RPMI8226 (cell line): ENCODE data around the gene SASH1.

Experiments used
- DNase-seq: peaks from one replicate; pipeline ENCODE4 v3.0.0-alpha.2; 2015

The SASH1 gene

GRCh38 chr6:148407372-148407771, 64.7 kb downstream of the SASH1 start:
- DNase-seq, result no peak

GRCh38 chr6:148413321-148414091, 70.9 kb downstream of the SASH1 start:
- no peak for DNase-seq

- no peak for DNase-seq
Measured at GRCh38 chr6:148414092-148414489, 71.5 kb downstream of the SASH1 start.

GRCh38 chr6:148414836-148415235, 72.2 kb downstream of the SASH1 start:
- no peak for DNase-seq

- DNase-seq, result no peak
Measured at GRCh38 chr6:148415511-148416260, 73.0 kb downstream of the SASH1 start.

GRCh38 chr6:148416330-148416965, 73.8 kb downstream of the SASH1 start:
- no peak for DNase-seq

GRCh38 chr6:148417045-148417444, 74.4 kb downstream of the SASH1 start:
- no peak for DNase-seq

- DNase-seq, result no peak
Measured at GRCh38 chr6:148419430-148419829, 76.8 kb downstream of the SASH1 start.

GRCh38 chr6:148422085-148422484, 79.4 kb downstream of the SASH1 start:
- DNase-seq, result no peak

GRCh38 chr6:148423133-148423532, 80.5 kb downstream of the SASH1 start:
- no peak for DNase-seq

- no peak for DNase-seq
Measured at GRCh38 chr6:148423601-148424270, 81.1 kb downstream of the SASH1 start.

- DNase-seq, result no peak
Measured at GRCh38 chr6:148425443-148425842, 82.8 kb downstream of the SASH1 start.

GRCh38 chr6:148426317-148426977, 83.8 kb downstream of the SASH1 start:
- DNase-seq, result no peak

GRCh38 chr6:148427333-148427732, 84.7 kb downstream of the SASH1 start:
- no peak for DNase-seq

GRCh38 chr6:148429423-148429822, 86.8 kb downstream of the SASH1 start:
- no peak for DNase-seq

GRCh38 chr6:148430897-148431296, 88.3 kb downstream of the SASH1 start:
- no peak for DNase-seq

- no peak for DNase-seq
Measured at GRCh38 chr6:148431413-148431812, 88.8 kb downstream of the SASH1 start.

- no peak for DNase-seq
Measured at GRCh38 chr6:148431840-148432239, 89.2 kb downstream of the SASH1 start.

GRCh38 chr6:148432462-148433195, 90.0 kb downstream of the SASH1 start:
- peak; percentile 6 for DNase-seq

- DNase-seq, result no peak
Measured at GRCh38 chr6:148435386-148435785, 92.7 kb downstream of the SASH1 start.

GRCh38 chr6:148436466-148436865, 93.8 kb downstream of the SASH1 start:
- no peak for DNase-seq

- no peak for DNase-seq
Measured at GRCh38 chr6:148438632-148439031, 96.0 kb downstream of the SASH1 start.
